UCSD-AML1 (cell line): Measurements from ENCODE around the gene GREM1.

ENCODE experiments used
- DNase-seq: peaks from one replicate; lab custom pipeline; 2025; ENCODE audit not compliant: unreplicated experiment; lab: John Stamatoyannopoulos, UW

GREM1 gene

DNA sequence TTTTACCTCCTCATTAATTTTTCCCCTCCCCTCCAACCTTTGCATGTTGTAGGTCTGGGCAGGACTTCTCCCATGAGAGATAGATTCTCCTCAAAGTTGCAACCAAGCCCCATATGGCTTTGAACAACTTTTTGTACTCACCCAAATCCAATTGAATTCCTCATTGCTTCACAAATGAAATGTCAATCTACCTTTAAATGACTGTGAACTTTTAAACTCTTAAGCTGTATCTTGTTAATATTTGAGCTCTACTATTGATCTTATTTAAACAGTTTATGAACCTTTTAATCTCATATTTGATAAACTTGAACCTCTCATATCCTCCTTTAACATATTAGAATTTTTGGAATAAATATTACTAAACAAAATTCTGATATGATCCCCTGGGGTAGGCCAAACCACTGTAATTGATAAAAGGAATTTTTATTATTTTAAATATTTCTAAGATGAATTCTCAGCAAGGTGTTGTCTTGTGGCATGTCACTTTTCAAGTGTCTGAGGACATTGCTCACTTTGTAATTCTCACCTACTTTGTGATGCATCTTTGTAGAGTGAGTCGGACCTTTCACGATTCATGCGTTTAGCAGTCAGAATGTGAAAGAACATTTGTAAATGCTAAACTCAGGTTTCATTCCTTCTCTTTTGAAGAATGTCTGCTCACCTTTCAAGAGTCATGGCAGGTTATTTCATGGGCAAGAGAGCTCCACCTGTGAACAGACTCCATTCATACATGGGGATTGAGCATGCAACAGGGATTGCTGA lies 23.4 kb upstream of the GREM1 start:
- DNase-seq = no peak

DNA sequence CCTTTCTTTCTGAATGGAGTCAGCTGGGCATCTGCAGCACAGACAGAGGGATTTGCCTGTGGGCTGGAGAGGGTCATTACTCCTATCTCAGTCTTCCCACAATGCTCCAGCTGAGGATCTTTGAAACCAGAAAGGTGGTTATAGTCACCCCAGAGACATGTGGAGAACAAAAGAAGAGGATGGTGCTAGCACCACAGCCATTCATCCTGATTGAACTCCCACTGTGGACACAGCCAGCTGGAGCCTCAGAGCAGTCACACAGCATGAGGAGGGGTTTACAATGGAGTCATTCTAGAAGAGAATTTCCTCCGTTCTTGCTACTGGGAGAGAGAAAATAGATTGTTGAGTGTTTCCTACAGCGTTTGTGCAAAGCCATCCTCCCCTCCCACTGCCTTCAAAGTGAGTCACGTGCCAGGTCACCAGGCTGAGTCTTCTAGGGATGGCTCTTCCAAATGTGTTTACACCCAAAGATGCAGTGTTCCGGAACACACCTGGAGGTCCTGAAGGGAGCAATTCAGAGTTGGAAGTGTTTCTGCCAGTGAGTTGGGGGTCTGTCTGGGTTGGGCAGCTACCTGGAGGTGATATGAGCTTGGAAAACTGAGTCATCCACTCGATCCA lies 18.9 kb upstream of the GREM1 start:
- no peak for DNase-seq

DNA sequence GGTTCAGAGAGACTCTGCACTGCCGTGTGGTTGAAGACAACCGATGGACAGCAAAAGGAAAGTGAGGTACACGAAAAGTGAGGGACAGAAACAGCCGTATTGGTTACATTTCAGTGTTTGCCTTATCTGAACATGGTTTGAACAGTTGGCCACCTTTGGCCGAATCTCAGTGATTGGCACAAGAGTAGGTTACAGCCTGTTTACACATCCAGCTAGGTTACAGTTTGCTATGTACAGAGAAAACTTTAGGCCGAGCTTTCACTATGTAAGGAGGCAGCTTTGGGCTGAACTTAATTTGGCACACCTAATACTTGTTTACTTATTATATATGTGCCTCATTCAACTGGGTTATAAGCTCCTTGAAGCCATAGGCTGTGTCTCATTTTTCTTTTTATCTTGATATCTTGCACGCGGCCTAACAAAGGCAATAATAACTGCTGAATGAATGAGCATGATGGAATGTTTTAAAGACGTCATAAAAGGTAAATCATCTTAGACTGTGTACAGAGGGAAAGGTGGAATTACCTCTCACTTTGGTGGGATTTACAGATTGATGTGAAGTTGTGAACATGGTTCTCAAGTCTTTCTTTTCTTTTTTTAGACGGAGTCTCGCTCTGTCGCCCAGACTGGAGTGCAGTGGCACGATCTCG lies 17.2 kb upstream of the GREM1 start:
- DNase-seq = no peak

DNA sequence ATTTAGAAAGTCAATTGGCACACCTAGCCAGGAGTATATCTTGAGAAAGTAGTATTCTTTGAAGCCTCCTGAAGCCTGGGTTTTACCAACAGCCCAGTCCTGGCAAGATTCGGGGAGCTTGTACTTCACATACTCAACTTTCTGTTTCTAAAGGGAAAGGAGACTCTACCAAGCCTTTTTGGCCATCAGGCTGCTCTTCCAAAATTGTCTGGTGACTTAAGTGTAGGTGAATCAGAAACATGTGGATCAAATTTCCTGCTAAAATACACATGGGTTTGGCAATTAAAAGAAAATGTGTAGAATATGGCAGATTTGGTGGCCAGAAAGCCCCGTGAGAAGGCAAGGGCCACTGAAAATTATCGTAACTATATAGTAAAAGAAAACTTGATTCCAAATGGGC lies 15.9 kb upstream of the GREM1 start:
- DNase-seq = no peak

DNA sequence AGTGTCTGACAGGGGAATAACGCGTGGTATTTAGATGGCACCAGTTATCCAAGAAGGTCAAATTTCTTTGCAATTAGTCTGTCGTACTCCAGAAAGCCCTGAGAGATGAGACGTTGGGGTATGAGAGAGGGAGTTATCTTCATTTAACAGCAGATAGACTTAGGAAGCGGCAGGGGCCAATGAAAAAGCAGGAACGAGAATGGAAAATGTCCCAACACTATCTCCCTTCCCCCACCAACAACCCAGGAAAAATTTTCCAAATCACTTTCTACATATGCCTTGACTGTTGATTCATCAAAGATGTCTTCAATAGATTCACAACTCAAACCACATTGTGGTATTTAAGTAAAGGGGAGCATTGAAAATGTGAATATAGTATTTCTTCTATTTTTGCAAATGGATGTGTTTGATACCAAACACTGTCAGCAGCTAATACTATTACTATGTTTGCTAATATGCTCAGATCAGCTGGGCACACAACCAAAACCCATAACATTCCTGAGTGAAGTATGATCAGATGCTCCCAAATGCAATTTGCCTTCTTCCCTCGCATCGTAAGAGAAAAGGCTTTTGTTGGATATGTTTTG lies 13.3 kb upstream of the GREM1 start:
- DNase-seq = no peak

- DNase-seq = no peak
Observed at GRCh38 chr15:32705446-32705845, 12.4 kb upstream of the GREM1 start.

GRCh38 chr15:32706704-32707103 lies 11.1 kb upstream of the GREM1 start:
- no peak for DNase-seq

DNA sequence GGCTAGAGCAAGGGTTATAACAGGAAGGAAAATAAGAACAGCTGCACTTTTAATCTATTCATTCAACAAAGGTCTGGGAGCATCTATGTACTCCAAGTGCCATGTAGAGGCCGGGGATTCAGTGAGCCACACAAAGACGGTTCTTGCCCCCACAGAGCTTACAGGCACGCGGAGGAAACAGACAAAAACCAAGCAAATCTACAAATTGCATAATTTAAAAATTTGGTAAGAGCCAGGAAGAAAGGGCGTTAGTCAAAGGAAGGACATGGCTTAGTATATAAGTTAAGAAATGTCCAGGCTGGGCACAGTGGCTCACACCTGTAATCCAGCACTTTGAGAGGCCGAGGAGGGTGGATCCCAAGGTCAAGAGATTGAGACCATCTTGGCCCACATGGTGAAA lies 10.4 kb upstream of the GREM1 start:
- no peak for DNase-seq

GRCh38 chr15:32709295-32710033 lies 8.3 kb upstream of the GREM1 start:
- DNase-seq = no peak

GRCh38 chr15:32715276-32715675 lies 2.5 kb upstream of the GREM1 start:
- no peak for DNase-seq

GRCh38 chr15:32716216-32716914 lies 1.4 kb upstream of the GREM1 start:
- DNase-seq = no peak

DNA sequence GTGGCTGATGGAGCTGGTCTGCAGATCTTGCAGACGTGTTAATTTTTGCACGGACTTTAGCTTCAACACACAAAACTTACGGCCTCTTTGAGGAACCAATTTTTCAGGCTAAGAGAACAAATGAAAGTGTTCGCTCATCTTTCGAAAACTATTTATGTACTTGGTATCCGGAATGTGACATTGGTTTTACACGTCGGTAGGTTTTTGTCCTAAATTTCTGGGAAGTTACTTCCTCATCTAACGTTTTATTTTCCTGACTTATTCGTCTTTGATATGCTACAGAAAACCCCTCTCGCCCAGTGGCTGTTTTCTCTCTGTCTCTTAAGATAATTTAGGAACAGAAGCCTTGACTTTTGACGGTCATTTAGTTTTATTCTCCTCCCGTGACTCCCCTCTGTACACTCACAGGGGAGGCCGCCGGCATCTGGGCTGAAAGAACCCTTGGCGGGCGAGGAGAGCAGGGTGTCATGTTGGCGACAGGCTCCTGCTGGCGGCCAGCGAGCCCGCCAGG lies 834 bp upstream of the GREM1 start:
- no peak for DNase-seq

DNA sequence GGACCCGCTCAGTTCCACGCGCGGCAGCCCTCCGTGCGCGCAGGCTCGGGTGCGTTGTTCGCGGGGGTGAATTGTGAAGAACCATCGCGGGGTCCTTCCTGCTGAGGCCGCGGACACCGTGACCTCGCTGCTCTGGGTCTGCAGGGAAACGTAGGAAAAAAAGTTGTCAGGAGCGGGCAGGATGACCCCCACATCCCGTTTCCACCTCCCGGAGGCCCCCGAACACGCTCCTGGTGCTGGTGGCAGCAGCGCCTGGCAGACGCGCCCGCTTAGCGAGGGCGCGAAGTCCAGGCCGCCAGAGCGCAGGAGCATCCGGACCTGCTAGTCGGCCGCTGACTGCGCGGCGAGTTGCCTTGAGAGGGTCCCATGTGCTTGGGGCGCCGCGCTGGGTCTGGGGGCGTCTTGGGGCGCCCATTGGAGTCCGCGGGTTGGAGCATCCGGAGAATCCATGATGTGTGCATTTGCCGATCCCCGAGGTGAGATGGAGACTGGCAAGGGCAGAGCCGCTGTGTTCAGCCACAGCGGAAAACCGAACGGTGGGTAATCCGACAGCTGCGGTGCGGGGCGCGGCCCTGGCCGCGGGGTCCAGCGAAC lies 520 bp downstream of the GREM1 start:
- DNase-seq = no peak

GRCh38 chr15:32718821-32719716 lies 1.3 kb downstream of the GREM1 start:
- DNase-seq = no peak

DNA sequence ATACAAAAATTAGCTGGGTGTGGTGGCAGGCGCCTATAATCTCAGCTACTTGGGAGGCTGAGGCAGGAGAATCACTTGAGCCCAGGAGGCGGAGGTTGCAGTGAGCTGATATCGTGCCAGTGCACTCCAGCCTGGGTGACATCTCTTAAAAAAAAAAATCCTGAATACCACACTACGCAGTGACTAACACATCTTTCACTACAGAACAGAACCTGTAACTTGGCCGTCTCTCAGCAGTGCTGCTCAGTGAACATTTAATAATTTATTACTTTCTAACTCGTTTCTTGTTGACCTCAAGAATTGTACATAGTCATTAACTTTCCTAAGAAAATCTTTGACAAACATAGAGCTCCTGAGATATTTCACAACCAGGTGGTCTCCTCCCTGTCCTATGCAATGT lies 3.8 kb downstream of the GREM1 start:
- no peak for DNase-seq

DNA sequence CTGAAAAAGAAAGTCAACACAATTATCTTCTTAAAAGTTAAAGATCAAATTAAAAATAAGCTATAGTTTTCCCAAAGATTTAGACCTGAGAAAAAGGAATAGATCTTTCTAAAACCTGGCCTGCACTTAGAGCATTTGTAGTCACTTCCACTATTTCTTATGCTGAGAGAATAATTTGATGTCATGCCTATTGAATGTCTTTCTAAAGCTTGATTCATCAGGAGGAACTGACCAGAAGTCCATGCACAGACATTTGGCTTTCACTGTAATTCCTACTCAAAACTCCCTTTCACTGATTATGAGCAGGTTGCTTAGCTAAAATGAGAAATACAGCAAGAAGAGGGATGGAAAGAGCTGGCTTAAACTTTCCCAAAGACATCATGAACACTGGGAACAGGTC lies 4.3 kb downstream of the GREM1 start:
- DNase-seq = no peak

GRCh38 chr15:32723171-32723948 lies 5.6 kb downstream of the GREM1 start:
- DNase-seq = no peak

DNA sequence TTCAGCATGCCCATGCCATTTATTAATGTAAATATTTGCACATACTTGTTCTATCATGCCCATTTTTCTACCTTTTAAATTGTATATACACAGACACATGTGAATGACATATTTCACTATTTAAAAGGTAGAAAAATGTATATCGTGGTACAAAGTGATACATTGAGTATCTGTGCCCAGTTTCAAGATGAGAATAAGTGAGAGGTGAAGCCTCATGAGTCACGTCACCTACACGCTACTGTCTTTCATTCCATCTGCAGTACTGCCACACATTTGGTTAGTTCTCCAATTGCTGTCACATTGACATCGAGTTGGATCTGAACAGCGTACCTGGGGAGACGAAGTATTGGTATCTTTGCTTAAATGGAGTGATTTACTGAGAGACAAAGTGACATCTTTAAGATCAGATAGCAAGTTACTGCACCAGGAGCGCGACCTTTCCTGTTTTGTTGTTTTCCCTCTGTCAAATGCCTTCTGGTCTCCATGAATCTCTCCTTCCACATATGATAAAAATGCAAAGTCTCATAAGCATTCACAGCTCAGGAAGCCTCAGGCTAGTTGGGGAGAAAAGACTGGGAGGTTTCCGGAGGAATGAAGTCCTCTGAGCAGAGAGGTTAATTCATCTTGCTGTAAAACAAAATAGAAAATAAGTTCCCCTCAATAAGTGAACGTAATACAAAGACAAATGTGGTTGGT lies 12.0 kb downstream of the GREM1 start:
- DNase-seq = no peak
